GM23338 (cell line): ENCODE results near the gene NFILZ. TPM values are rescaled to one million over a fixed set of nuclear protein-coding genes. Genes with fewer than 3 reads are reported as not detected.

Source experiments
- ATAC-seq: fragments of 200-7000 bp; cut with Tn5 transposase; 3 replicates; pipeline ENCODE4 v1.9.1; 2020
- DNase-seq: peaks from one replicate; pipeline ENCODE4 v3.0.0-alpha.2; 2015; ENCODE audit warnings: low spot score
- H2AFZ ChIP-seq: fragments of 200-600 bp; sonication (generic); 2 replicates; pipeline ENCODE4 v1.8.0; 2016; ENCODE audit warnings: antibody characterized with exemption, mild to moderate bottlenecking, moderate library complexity
- H3F3A ChIP-seq: fragments of 200-600 bp; sonication (generic); replicated peaks from 2 replicates; pipeline ENCODE4 v1.8.0; 2017; ENCODE audit warnings: antibody characterized with exemption, mixed run types, low read depth
- H3K27ac ChIP-seq: fragments of 200-600 bp; sonication (generic); 2 replicates; pipeline ENCODE4 v1.6.1; 2016; ENCODE audit warnings: low read depth
- H3K27me3 ChIP-seq: fragments of 200-600 bp; sonication (generic); 2 replicates; pipeline ENCODE4 v1.8.0; 2016; ENCODE audit warnings: mild to moderate bottlenecking, mixed run types, moderate library complexity; ENCODE audit not compliant: insufficient read depth
- H3K36me3 ChIP-seq: fragments of 200-600 bp; sonication (generic); 2 replicates; pipeline ENCODE4 v1.8.0; 2016; ENCODE audit warnings: mild to moderate bottlenecking; ENCODE audit not compliant: insufficient read depth
- H3K4me1 ChIP-seq: fragments of 200-600 bp; sonication (generic); 2 replicates; pipeline ENCODE4 v1.8.0; 2016; ENCODE audit warnings: mild to moderate bottlenecking, moderate library complexity; ENCODE audit not compliant: insufficient read depth
- H3K4me2 ChIP-seq: fragments of 200-600 bp; sonication (generic); 2 replicates; pipeline ENCODE4 v1.7.1; 2017; ENCODE audit warnings: mixed run types
- H3K4me3 ChIP-seq: fragments of 200-600 bp; sonication (generic); 2 replicates; pipeline ENCODE4 v1.6.1; 2016; ENCODE audit warnings: mixed run types
- H3K79me2 ChIP-seq: fragments of 200-600 bp; sonication (generic); replicated peaks from 2 replicates; pipeline ENCODE4 v1.8.0; 2017; ENCODE audit warnings: mild to moderate bottlenecking; ENCODE audit not compliant: insufficient read depth
- H3K9me2 ChIP-seq: fragments of 200-600 bp; sonication (generic); 2 replicates; pipeline ENCODE4 v1.8.0; 2017; ENCODE audit not compliant: insufficient read depth
- H4K20me1 ChIP-seq: fragments of 200-600 bp; sonication (generic); replicated peaks from 2 replicates; pipeline ENCODE4 v1.8.0; 2017; ENCODE audit warnings: mild to moderate bottlenecking; ENCODE audit not compliant: insufficient read depth
- H3K27ac Mint-ChIP-seq: 2 replicates; pipeline ENCODE4 v1.8.0; 2020; ENCODE audit warnings: inconsistent platforms, mild to moderate bottlenecking, moderate library complexity, mixed read lengths
- H3K27me3 Mint-ChIP-seq: 3 replicates; pipeline ENCODE4 v1.8.0; 2022; ENCODE audit warnings: low read depth, mild to moderate bottlenecking, moderate library complexity, mixed read lengths, inconsistent platforms; ENCODE audit not compliant: insufficient read depth, poor library complexity
- H3K36me3 Mint-ChIP-seq: 3 replicates; pipeline ENCODE4 v1.8.0; 2021; ENCODE audit warnings: low read depth, mild to moderate bottlenecking, inconsistent platforms, moderate library complexity, mixed read lengths
- H3K4me1 Mint-ChIP-seq: 3 replicates; pipeline ENCODE4 v1.8.0; 2020; ENCODE audit warnings: mild to moderate bottlenecking, inconsistent platforms, mixed read lengths
- H3K4me3 Mint-ChIP-seq: 3 replicates; pipeline ENCODE4 v1.8.0; 2021; ENCODE audit warnings: moderate library complexity, mild to moderate bottlenecking, inconsistent platforms, mixed read lengths
- H3K9me3 Mint-ChIP-seq: 3 replicates; pipeline ENCODE4 v1.8.0; 2020; ENCODE audit warnings: moderate library complexity, mild to moderate bottlenecking, inconsistent platforms, mixed read lengths
- CREB1 ChIP-seq: fragments of 250-450 bp; sonication (Bioruptor Pico); IDR thresholded peaks from 2 replicates; pipeline ENCODE4 v1.5.0; 2020; ENCODE audit warnings: low read depth, mild to moderate bottlenecking, moderate library complexity
- CTCF ChIP-seq, 2 experiments: fragments of 200-600 bp in 1 of 2; sonication (generic) in 1 of 2; conservative IDR thresholded peaks; 2 replicates each; pipeline versions ENCODE4 v1.5.1 to v1.6.1; 2016 to 2017; ENCODE audit warnings: antibody characterized with exemption in 2 of 2, low read depth in 2 of 2, mild to moderate bottlenecking in 2 of 2, moderate library complexity in 1 of 2
- POLR2AphosphoS5 ChIP-seq: IDR thresholded peaks from 2 replicates; pipeline ENCODE4 v1.6.1; 2016; ENCODE audit warnings: antibody characterized with exemption, low read depth
- STAT1 ChIP-seq: IDR thresholded peaks from one replicate; pipeline ENCODE4 v1.6.1; 2016; ENCODE audit warnings: antibody characterized with exemption; ENCODE audit not compliant: unreplicated experiment
- ZNF114 ChIP-seq: fragments of 250-450 bp; sonication (Bioruptor Pico); IDR thresholded peaks from 2 replicates; pipeline ENCODE4 v1.5.0; 2020; ENCODE audit warnings: mild to moderate bottlenecking, moderate library complexity
- polyA plus RNA-seq: library from polyadenylated mRNA; unstranded; fragments of >200 nt; fragmentation: Nextera tagmentation; extraction: Ambion mirVana; gene quantifications from 2 replicates; pipeline ENCODE4 v1.2.1, GENCODE V29; 2016
- total RNA-seq: library from RNA; depleted of rRNA; stranded (reverse); fragments of >200 nt; shearing (Covaris generic); gene quantifications from 2 replicates; pipeline ENCODE4 v1.2.3, GENCODE V29; 2014
- TF ChIP-seq, protein P1 (sequence below): fragments of 250-450 bp; sonication (Bioruptor Pico); IDR thresholded peaks from 2 replicates; pipeline ENCODE4 v1.5.0; 2020; ENCODE audit warnings: mild to moderate bottlenecking, moderate library complexity

NFILZ gene
- total and polyA plus RNA-seq, 2 experiments from 2014 or later: not detected

GRCh38 chr19:8600064-8600463 is 30.4 kb upstream of the NFILZ start:
- H3K36me3 ChIP-seq: 0 out of 2 replicates have a peak, but pooled peaks cover 5% of the 10 kb centered on the region
- no peak overlapping the region for H3K4me3 ChIP-seq
- H3F3A ChIP-seq: 0 out of 2 replicates have a peak, but pooled peaks cover 2% of the 10 kb centered on the region
- TF ChIP-seq CTCF (conservative IDR thresholded peaks at IDR 0.05; ENCODE audit: low read depth in 2 of 2): no peak
- no peak for TF ChIP-seq POLR2AphosphoS5
- Mint-ChIP-seq H3K27me3 (peaks cover 10% of the 10 kb centered on the region), H3K36me3 (peaks cover 85% of the 10 kb centered on the region), H3K4me1 (no peaks in the 10 kb centered on the region), H3K27ac (no peak overlapping the region), H3K4me3 (no peak overlapping the region), H3K9me3 (peaks cover 6% of the 10 kb centered on the region; the same call in 2 of the 3 replicates)
- no peaks in the 10 kb centered on the region for H4K20me1 ChIP-seq
- DNase-seq (no peak), ATAC-seq (no peak)
- no peak overlapping the region for H3K4me2 ChIP-seq
- H3K79me2 ChIP-seq: 0 out of 2 replicates have a peak, but pooled peaks cover 5% of the 10 kb centered on the region
- no peaks in the 10 kb centered on the region for H3K27me3 ChIP-seq
- no peaks in the 10 kb centered on the region for H3K9me2 ChIP-seq
- H3K4me1 ChIP-seq: no peaks in the 10 kb centered on the region
- no peak overlapping the region for H3K27ac ChIP-seq
- no peak overlapping the region for H2AFZ ChIP-seq

DNA sequence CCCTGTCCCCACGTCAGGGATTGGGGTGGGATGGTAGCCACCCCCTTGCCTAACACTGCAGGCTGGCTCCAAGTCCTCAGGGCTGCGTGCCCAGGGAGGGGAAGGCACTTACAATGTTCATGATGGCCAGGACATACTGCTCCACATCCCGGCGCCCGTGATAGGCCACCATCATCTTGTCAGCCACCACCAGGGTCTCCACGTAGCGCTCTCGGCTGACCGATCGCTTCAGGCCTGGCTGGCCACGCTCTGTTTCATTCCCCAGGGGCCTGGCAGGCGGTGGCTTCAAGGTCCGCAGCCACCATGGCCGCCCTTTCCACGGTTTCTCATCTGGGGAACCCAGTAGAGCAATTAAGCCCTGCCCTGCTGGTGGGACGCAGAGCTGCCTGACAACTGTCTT is 29.6 kb upstream of the NFILZ start:
- Histone ChIP-seq H4K20me1 (no peaks in the 10 kb centered on the region), H3F3A (0 out of 2 replicates have a peak, but pooled peaks cover 2% of the 10 kb centered on the region), H3K9me2 (no peaks in the 10 kb centered on the region), H2AFZ (no peak overlapping the region), H3K4me2 (no peak overlapping the region), H3K79me2 (0 out of 2 replicates have a peak, but pooled peaks cover 5% of the 10 kb centered on the region), H3K4me1 (no peaks in the 10 kb centered on the region), H3K27ac (no peak overlapping the region), H3K27me3 (no peaks in the 10 kb centered on the region), H3K4me3 (no peak overlapping the region), H3K36me3 (0 out of 2 replicates have a peak, but pooled peaks cover 5% of the 10 kb centered on the region)
- no peak overlapping the region for H3K4me3 Mint-ChIP-seq
- no peak for ATAC-seq
- H3K27ac Mint-ChIP-seq: no peak overlapping the region
- no peak for TF ChIP-seq CREB1 (CRISPR knock-in tag)
- TF ChIP-seq ZNF114: no peak
- TF ChIP-seq STAT1: no peak
- TF ChIP-seq, protein P1, sequence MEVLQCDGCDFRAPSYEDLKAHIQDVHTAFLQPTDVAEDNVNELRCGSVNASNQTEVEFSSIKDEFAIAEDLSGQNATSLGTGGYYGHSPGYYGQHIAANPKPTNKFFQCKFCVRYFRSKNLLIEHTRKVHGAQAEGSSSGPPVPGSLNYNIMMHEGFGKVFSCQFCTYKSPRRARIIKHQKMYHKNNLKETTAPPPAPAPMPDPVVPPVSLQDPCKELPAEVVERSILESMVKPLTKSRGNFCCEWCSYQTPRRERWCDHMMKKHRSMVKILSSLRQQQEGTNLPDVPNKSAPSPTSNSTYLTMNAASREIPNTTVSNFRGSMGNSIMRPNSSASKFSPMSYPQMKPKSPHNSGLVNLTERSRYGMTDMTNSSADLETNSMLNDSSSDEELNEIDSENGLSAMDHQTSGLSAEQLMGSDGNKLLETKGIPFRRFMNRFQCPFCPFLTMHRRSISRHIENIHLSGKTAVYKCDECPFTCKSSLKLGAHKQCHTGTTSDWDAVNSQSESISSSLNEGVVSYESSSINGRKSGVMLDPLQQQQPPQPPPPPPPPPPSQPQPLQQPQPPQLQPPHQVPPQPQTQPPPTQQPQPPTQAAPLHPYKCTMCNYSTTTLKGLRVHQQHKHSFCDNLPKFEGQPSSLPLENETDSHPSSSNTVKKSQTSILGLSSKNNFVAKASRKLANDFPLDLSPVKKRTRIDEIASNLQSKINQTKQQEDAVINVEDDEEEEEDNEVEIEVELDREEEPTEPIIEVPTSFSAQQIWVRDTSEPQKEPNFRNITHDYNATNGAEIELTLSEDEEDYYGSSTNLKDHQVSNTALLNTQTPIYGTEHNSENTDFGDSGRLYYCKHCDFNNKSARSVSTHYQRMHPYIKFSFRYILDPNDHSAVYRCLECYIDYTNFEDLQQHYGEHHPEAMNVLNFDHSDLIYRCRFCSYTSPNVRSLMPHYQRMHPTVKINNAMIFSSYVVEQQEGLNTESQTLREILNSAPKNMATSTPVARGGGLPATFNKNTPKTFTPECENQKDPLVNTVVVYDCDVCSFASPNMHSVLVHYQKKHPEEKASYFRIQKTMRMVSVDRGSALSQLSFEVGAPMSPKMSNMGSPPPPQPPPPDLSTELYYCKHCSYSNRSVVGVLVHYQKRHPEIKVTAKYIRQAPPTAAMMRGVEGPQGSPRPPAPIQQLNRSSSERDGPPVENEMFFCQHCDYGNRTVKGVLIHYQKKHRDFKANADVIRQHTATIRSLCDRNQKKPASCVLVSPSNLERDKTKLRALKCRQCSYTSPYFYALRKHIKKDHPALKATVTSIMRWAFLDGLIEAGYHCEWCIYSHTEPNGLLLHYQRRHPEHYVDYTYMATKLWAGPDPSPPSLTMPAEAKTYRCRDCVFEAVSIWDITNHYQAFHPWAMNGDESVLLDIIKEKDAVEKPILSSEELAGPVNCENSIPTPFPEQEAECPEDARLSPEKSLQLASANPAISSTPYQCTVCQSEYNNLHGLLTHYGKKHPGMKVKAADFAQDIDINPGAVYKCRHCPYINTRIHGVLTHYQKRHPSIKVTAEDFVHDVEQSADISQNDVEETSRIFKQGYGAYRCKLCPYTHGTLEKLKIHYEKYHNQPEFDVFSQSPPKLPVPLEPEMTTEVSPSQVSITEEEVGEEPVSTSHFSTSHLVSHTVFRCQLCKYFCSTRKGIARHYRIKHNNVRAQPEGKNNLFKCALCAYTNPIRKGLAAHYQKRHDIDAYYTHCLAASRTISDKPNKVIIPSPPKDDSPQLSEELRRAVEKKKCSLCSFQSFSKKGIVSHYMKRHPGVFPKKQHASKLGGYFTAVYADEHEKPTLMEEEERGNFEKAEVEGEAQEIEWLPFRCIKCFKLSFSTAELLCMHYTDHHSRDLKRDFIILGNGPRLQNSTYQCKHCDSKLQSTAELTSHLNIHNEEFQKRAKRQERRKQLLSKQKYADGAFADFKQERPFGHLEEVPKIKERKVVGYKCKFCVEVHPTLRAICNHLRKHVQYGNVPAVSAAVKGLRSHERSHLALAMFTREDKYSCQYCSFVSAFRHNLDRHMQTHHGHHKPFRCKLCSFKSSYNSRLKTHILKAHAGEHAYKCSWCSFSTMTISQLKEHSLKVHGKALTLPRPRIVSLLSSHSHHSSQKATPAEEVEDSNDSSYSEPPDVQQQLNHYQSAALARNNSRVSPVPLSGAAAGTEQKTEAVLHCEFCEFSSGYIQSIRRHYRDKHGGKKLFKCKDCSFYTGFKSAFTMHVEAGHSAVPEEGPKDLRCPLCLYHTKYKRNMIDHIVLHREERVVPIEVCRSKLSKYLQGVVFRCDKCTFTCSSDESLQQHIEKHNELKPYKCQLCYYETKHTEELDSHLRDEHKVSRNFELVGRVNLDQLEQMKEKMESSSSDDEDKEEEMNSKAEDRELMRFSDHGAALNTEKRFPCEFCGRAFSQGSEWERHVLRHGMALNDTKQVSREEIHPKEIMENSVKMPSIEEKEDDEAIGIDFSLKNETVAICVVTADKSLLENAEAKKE (CRISPR knock-in tag): no peak
- no peaks in the 10 kb centered on the region for H3K4me1 Mint-ChIP-seq
- peaks cover 10% of the 10 kb centered on the region for H3K27me3 Mint-ChIP-seq
- H3K36me3 Mint-ChIP-seq: peaks cover 85% of the 10 kb centered on the region
- H3K9me3 Mint-ChIP-seq: peaks cover 6% of the 10 kb centered on the region; the same call in 2 of the 3 replicates
- DNase-seq: no peak
